GM18868 (cell line): Measurements from ENCODE around the gene CRLF2.
A peak's percentile ranks its signal among the peaks of the same experiment; 100 is the strongest.
"Not testable (repeated sequence)": the region's sequence is repeated elsewhere in the genome, so short reads cannot be mapped to it uniquely, and the experiment has no call there.

Experiments used
- ATAC-seq: cut with Tn5 transposase; IDR thresholded peaks from one replicate; pipeline ENCODE4 v1.9.1; 2021; ENCODE audit warnings: mild to moderate bottlenecking, moderate library complexity; ENCODE audit not compliant: unreplicated experiment

Gene CRLF2

DNA sequence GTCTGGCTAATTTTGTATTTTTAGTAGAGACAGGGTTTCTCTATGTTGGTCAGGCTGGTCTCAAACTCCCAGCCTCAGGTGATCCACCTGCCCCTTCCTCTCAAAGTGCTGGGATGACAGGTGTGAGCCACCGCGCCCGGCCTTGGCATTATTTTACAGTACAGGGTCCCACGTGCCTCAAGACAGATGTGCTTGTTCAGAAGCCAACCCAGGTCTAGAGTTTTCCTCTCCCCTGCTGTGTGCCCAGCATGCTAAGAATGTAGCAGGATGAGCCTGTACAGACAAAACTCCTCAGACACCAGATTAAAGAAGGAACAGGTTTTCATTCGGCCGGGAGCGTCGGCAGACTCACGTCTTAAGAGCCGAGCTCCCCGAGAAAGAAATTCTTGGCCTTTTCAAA is 42.2 kb downstream of the CRLF2 start:
- no peak for ATAC-seq

DNA sequence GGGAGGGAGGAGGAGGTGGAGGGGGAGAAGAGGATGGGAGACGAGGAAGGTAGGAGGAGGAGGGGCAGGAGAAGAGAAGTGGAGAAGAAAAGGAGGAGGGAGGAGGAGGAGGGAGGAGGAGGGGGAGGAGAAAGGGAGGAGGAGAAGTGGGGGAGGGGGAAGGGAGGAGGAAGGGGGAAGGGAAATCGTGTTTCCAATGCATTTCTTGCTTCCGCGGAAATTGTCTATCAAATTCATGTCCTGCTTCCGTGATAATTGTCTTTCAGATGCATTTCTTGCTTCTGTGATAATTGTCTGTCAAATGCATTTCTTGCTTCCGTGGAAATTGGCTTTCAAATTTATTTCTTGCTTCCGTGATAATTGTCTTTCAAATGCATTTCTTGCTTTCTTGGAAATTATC is 43.3 kb downstream of the CRLF2 start:
- no peak for ATAC-seq

DNA sequence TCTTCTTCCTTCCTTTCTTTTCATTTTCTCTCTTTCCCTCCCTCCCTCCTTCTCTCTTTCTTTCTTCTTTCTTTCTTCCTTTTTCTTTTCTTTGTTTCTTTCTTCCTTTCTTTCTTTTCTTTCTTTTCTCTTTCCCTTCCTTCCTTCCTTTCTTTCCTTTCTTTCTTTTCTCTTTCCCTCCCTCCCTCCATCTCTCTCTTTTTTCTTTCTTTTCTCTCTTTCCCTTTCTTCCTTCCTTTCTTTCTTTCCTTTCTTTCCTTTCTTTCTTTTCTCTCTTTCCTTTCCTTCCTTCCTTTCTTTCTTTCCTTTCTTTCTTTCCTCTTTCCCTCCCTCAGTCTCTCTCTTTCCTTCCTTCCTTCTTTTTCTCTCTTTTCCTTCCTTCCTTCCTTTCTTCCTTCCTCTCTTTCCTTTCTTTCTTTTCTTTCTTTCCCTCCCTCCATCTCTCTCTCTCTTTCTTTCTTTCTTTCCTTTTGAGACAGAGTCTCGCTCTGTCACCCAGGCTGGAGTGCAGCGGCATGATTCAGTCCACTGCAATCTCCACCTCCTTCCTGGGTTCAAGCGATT is 44.4 kb downstream of the CRLF2 start:
- ATAC-seq = no peak

DNA sequence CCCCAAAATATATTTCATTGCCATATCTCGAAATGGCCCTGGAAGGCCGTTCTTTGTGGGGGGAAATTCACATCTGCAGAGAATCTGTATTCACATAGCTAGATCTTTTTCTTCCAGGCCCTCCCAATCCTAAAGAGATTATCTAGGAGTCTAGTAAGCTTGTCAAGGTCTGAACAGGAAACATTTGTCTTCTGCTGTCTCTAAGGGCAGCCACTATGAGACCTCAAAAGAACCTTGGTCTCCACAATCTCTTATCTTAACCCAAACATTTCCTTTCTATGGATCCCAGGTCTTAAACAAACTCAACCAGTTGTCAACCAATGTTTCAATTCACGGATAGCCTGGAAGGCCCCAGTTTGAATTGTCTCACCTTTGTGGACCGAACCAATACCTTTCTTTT is 45.0 kb downstream of the CRLF2 start:
- ATAC-seq = no peak

DNA sequence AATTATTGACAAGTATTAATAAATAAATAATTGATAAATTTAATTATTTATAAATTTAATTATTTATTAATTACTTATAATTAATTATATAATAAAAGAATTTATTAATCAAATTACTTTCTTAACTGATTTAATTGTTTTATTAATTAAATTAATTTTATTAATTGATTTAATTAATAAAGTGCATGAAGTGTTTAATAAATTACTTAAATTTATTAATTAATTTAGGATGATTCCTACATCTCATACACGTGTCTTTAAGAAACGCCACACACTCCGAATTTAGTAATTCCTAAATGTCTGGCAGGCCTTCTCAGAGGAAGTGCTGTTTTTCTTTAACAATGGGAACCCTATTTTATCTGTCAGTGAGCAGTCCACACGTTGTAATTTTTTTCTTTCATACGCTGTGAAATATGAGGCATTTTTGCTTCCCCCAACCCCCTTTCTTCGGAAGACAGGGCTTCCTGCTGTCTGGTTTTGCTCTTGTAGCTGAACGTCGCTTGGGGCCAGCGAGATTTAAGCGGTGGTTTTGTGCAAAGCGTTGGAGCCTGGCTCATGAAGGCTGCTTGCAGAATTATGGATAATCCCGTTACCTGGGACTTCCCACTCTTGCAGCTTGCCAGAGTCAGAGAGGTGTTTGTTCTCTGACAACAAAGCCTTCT is 46.8 kb downstream of the CRLF2 start:
- ATAC-seq = peak; percentile 56

DNA sequence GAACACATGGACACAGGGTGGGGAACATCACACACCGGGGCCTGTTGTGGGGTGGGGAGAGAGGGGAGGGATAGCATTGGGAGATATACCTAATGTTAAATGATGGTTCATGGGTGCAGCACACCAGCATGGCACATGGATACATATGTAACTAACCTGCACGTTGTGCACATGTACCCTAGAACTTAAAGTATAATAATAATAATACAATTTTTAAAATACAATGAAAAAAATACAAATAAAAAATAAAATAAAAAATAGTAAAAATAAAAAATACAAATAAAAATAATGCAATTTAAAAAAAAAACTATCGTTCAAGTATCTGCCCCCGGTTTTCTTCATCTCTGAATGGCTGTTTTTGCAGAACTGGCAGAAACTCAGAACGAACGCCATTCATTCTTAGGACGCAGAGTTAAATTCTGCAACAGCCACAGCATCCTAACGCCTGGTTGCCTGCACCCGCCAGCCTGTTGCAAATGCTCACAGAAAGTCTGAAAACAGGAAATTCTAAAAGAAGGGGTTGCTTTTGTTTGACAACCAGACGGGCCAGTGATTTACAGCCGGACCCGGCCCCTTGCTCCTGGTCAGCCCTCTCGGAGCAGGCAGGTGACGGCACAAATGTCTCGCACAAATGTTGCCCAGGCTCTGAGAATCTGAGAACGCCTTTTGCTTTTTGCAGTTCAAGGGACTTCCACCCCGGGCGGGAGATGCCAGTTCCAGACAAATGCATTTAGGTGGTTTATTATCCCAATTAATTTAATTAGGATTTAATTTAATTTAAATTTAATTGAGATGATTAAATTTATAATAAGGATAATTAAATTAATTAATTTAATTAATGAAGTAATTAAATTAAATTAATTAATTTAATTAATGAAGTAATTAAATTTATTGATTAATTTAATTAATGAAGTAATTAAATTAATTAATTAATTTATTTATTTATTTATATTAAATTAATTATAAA is 47.8 kb downstream of the CRLF2 start:
- no peak for ATAC-seq

DNA sequence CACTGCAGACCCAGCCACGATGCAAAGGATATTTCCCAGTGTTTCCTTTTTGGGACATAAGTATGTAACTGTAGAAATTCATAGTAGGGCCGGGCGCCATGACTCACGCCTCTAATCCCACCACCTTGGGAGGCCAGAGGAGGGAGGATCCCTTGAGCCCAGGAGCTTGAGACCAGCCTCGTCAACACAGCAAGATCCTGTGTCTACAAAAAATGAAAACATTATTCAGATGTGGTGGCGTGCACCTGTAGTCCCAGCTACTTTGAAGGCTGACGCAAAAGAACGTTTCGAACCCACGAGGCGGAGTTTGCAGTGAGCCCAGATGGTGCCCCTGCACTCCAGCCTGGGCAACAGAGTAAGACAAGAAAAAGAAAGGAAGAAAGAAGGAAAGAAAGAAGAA is 49.2 kb downstream of the CRLF2 start:
- ATAC-seq = no peak

DNA sequence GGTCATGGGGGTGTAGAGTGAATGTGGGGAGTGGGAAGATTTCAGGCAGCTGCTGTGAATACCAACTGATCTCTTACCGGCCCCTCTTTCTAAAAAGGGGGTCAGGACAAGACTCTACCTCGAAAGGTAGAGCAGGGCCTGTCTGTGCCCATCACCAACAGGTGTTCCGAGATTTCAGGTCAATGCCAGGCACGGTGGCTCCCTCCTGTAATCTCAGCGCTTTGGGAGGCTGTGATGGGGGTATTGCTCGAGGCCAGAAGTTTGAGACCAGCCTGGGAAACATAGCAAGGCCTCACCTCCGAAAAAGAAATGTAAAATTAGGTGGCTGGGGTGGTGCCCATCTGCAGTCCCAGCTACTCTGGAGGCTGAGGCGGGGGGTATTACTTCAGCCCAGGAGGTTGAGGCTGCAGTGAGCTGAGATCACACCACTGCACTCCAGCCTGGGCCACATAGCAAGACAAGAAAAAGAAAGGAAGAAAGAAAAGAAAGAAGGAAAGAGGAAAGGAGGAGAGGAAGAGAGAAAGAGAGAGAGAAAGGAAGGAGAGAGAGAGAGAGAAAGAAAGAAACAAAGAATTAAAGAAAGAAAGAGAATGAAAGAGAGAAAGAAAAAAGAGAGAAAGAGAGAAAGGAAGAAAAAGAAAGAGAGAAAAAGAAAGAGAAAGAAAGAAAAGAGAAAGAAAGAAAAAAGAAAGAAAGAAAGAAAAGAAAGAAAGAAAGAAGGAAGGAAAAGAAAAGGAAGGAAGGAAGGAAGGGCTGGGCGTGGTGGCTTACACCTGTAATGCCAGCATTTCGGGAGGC is 50.1 kb downstream of the CRLF2 start:
- no peak for ATAC-seq

DNA sequence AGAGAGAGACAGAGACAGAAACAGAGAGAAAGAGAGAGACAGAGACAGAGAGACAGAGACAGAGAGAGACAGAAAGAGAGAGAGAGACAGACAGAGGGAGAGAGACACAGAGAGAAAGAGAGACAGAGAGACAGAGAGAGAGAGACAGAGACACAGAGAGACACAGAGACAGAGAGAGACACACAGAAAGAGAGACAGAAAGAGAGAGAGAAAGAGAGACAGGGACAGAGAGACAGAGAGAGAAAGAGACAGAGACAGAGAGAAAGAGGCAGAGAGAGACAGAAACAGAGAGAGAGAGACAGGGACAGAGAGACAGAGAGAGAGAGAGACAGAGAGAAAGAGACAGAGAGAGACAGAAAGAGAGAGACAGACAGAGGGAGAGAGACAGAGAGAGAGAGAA is 52.9 kb downstream of the CRLF2 start:
- ATAC-seq = no peak

DNA sequence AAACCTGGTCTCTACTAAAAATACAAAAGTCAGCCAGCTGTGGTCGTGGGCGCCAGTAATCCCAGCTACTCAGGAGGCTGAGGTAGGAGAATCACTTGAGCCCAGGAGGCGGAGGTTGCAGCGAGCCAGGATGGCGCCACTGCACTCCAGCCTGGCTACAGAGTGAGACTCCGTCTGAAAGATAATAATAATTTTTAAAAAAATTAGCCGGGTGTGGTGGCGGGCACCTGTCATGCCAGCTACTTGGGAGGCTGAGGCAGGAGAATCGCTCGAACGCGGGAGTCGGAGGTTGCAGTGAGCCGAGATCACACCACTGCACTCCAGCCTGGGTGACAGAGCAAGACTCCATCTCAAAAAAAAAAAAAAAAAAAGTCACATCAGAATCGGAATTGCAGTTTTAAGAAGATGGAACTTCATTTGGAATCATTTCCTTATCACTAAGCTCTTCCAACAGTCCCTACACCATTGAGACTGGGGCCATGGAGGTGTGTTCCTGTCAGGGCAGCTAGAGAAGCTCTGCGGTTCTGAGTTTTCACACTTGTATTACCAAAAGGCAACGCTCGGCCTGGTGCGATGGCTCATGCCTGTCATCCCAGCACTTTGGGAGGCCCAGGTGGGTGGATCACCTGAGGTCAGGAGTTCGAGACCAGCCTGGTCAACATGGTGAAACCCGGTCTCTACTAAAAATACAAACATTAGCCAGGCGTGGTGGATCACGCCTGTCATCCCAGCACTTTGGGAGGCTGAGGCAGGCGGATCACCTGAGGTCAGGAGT is 55.6 kb downstream of the CRLF2 start:
- ATAC-seq = not testable (repeated sequence)

DNA sequence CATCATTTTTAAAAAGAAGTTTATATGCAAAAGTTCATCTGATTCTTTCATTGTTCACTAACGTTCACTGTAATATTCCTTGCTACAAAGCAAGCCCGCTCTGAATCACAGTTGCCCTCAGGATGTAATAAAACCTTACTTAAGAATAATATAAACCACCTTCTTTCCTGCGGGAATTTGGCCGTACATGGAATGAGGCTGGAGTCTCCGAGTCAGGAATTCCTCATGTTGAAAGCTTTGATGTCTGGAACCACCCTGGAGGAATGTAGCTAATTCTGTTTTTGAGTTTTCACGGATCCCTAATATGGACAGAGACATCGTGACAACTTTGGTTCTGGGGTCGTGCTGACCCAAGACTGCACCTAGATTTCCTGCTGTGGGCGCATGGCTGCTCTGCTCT is 58.5 kb downstream of the CRLF2 start:
- no peak for ATAC-seq

DNA sequence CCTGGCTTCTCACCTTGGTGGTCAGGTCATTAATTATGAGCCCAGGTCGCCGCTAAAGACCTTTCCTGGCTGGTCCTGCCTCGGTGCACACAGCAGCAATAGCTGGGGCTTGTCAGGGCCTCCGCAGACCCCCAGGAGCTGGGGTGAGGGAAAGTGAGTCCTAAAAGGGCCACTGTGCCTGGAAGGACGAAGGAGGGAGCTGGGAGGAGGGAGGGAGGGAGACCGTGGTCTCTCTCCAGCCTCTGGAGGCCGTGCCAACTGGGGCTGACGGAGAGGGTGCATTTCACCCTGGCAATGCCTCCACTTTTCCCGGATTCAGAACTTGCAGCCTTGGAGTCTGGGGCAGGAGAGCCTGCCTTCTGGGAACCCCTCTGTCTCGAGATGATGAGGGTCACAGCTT is 60.4 kb downstream of the CRLF2 start:
- no peak for ATAC-seq

DNA sequence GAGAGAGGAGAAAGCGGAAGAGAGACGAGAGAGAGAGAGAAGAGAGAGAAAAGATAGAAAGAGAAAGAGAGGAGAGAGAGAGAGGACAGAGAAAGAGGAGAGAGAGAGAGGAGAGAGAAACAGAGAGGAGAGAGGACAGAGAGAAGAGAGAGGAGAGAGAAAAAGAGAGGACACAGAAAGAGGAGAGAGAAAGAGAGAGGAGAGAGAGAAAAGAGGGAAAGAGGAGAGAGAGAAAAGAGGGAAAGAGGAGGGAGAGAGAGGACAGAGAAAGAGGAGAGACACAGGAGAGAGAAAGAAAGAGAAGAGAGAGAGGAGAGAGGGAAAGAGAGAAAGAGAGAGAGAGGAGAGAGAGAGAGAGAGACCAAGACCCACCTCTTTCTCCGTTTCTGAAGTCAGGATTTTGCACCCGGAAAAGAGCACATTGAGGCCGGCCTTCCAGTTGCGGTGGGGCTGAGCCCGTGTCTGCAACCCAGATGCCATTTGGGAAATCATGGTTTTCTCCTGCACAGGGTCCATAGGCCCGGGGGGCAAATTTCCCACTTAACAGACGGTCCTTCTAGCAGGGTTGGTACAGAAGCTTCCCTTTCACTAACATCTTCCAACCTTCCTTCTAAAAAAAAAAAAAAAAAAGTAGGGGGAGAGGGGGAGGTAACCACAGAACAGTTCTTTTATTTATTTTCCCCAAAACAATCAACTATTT is 60.9 kb downstream of the CRLF2 start:
- no peak for ATAC-seq

DNA sequence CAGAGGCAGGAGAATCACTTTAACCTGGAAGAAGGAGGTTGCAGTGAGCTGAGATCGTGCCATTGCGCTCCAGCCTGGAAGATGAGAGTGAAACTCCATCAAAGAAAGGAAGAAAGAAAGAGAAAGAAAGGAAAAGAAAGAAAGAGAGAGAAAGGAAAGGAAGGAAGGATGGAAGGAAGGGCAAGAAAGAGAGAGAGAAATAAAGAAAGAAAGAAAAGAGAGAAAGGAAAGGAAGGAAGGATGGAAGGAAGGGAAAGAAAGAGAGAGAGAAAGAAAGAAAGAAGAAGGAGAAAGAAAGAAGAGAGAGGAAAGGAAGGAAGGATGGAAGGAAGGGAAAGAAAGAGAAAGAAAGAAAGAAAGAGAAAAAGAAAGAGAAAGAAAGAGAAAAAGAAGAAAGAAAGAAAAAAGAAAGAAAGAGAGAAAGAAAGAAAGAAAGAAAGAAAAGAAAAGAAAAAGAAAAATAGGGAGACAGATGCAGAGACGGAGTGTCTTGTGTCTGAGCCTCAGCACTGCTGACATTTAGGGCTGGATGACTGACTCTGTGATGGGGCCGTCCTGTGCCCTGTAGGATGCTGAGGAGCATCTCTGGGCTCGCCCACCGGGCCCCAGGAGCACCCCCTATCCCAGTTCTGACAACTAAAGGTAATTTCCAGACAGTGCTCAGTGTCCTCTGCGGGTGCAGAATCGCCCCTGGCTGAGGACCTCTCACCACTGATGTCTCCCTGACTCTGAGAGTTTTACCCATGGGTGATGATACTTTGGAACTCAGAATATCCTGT is 61.7 kb downstream of the CRLF2 start:
- ATAC-seq = no peak

DNA sequence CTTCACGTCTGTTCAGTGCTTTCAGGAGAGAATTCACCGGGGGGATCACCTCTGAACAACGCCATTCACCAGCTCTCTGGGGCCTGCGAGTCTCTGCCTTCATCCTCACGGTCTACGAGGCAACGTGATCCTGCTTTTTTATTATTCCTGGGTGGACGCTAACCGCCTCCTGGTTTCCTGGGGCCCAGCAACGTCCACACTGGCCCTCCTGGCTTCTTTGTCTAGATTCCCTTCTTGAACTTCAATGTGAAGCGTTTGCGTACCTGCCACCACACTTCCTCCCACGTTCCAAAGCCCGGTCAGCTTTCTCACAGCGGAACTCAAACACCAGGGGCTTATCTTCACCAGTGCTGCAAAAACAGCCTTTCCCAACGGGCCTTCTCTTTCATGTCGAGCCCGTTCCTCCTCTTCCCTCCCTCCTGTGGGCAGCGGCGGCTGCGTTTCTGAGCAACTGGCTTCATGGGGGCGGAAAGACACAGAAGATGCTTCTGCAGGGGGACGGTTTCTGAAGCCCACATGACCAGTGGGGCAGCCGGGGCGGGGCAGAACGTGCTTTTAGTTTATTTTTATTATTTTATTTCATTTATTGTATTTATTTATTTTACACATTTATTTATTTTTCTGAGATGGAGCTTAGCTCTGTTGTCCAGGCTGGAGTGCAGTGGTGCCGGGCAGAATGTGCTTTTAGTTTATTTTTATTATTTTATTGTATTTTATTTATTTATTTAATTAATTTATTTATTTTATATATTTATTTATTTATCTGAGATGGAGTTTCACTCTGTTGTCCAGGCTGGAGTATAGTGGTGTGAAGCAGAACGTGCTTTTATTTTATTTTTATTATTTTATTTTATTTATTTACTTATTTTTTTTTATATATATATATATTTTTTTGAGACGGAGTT is 64.6 kb downstream of the CRLF2 start:
- ATAC-seq = no peak

DNA sequence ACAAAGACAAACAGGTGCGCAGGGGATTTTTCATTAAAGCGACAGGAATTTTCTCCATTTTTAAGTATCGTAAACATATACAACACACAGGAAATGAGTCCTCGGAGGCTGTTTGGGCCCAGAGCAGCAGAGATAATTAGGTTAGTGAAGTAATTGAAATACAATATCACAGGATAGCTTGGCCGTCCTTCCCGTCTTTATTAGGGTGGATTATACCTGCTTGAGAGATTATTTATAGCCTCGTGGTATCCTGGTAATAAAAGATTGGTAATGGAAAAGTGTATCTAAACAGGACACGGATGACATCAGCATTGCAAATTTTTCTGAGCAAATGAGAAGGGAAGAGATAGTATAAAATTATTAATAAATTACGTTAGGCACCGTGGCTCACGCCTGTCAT is 68.2 kb downstream of the CRLF2 start:
- no peak for ATAC-seq
